ENCODE data around the gene GSTA3. TPM values are rescaled to one million over a fixed set of nuclear protein-coding genes. Genes with fewer than 3 reads are reported as not detected.
"Not testable (repeated sequence)": the region's sequence is repeated elsewhere in the genome, so short reads cannot be mapped to it uniquely, and the experiment has no call there.

Gene GSTA3
- total RNA-seq, 1 donor from 2014 or later, result not detected

DNA sequence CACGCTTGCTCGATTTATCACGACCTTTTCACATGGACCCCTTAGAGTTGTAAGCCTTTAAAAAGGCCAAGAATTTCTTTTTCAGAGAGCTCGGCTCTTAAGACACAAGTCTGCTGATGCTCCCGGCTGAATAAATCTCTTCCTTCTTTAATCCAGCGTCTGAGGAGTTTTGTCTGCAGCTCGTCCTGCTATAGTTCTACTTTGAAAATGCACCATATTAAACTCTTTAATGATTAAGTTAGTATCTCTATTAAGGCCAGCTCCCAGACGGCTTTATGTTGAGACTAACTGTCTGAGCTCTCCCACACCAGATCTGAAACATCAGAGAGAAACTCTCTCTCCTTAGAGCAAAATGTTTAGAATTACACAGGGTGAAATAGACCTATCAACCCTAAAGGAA, 18.0 kb upstream of the GSTA3 start:
- Histone ChIP-seq H3K4me3 (no peak overlapping the region), H3K4me1 (no peaks in the 10 kb centered on the region), H3K36me3 (no peaks in the 10 kb centered on the region), H3K9me3 (no peaks in the 10 kb centered on the region), H3K27ac (no peak overlapping the region), H3K27me3 (no peaks in the 10 kb centered on the region)
- intact Hi-C loops (cut with DNase I), result no loop called here
- DNase-seq (ENCODE audit: low spot score in 2 of 2), result no peak
- TF ChIP-seq, protein P1, sequence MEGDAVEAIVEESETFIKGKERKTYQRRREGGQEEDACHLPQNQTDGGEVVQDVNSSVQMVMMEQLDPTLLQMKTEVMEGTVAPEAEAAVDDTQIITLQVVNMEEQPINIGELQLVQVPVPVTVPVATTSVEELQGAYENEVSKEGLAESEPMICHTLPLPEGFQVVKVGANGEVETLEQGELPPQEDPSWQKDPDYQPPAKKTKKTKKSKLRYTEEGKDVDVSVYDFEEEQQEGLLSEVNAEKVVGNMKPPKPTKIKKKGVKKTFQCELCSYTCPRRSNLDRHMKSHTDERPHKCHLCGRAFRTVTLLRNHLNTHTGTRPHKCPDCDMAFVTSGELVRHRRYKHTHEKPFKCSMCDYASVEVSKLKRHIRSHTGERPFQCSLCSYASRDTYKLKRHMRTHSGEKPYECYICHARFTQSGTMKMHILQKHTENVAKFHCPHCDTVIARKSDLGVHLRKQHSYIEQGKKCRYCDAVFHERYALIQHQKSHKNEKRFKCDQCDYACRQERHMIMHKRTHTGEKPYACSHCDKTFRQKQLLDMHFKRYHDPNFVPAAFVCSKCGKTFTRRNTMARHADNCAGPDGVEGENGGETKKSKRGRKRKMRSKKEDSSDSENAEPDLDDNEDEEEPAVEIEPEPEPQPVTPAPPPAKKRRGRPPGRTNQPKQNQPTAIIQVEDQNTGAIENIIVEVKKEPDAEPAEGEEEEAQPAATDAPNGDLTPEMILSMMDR (IDR thresholded peaks at IDR 0.05), result no peak

DNA sequence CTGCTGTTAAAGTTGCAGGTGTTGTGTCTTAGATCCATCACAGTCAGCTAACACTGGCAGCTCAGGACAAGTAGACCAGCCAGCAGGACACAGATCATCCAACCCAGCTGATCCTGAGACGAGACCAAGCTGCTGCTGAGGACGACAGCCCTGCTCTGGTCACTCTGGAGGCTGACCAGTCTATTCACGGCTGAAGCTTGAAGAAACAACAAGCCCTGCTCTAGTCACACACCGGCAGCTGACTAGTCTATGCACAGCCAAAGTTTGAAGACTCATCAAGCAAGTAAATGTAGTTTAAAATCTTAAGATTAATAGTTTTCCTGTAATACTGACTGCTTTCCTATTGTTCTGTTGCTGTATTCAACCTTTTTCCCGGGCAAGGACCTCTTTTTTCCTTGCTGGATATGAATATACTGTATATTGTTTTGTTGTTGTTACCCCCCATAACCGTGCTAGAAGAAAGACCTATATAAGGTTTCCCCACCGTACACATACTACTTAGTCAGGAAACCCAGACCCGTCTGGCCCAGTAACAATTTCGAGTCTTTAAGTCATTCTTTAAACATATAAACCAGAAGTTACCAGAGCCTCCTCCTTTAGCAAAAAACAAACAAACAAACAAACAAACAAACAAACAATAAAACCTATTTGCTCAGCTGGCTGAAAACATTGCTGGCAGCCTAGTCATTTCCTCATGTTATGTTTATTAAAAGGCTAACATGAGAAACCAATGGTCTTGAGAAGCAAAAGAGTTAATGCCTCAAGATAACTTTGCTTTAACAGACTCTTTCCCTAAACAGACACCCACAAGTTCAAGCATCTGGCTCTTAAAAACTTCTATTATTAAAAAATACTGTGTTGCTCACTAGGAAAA, 16.7 kb upstream of the GSTA3 start:
- Histone ChIP-seq H3K27me3 (no peaks in the 10 kb centered on the region), H3K4me1 (no peaks in the 10 kb centered on the region), H3K4me3 (no peak overlapping the region), H3K36me3 (no peaks in the 10 kb centered on the region), H3K9me3 (no peaks in the 10 kb centered on the region), H3K27ac (no peak overlapping the region)
- TF ChIP-seq, protein P1 (IDR thresholded peaks at IDR 0.05), result no peak
- DNase-seq (ENCODE audit: low spot score in 2 of 2), result no peak
- intact Hi-C loops (cut with DNase I), result no loop called here

DNA sequence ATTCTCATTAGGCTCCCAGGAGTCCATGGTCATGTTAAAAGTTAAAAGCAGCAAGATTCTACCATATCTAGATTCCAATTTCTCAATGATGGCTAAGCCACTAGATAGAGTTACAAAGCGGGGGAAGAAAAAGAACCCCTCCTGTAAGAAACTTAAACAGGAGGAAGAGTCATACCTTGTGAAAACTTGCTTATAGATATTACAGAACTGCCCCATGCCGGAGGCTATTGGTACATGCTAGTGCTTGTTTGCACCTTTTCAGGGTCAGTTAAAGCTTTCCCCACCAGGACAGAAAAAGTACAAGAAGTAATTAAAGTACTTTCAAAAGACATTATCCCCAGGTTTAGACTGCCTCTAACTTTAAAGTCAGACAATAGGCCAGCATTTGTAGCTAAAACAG, 15.5 kb upstream of the GSTA3 start:
- Histone ChIP-seq H3K9me3 (no peaks in the 10 kb centered on the region), H3K36me3 (no peaks in the 10 kb centered on the region), H3K27me3 (no peaks in the 10 kb centered on the region), H3K4me3 (no peak overlapping the region), H3K27ac (no peak overlapping the region), H3K4me1 (no peaks in the 10 kb centered on the region)
- intact Hi-C loops (cut with DNase I), result no loop called here
- no peak for DNase-seq (ENCODE audit: low spot score in 2 of 2)
- TF ChIP-seq, protein P1 (IDR thresholded peaks at IDR 0.05), result no peak

DNA sequence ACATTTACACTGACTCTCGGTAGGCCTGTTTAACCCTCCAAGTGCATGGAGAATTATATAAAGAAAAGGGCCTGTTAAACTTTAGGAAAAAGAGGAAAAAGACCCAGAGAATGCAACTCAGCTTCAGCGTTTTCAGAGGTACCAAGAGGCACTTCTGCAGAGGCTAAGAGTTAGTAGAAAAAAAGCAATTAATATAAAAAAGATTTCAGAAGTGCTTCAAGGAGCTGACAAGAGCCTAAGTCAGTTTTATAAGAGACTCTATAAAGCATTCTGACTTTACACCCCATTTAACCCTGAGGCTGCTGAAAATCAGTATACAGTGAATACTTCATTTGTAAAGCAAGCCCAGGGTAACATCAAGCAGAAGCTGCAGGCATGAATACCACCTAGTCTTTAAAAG, 14.2 kb upstream of the GSTA3 start:
- H3K4me3 ChIP-seq; H3K36me3 ChIP-seq; H3K27me3 ChIP-seq; H3K4me1 ChIP-seq; H3K9me3 ChIP-seq; intact Hi-C loops (cut with DNase I); DNase-seq (ENCODE audit: low spot score in 2 of 2); H3K27ac ChIP-seq: not testable (repeated sequence)

DNA sequence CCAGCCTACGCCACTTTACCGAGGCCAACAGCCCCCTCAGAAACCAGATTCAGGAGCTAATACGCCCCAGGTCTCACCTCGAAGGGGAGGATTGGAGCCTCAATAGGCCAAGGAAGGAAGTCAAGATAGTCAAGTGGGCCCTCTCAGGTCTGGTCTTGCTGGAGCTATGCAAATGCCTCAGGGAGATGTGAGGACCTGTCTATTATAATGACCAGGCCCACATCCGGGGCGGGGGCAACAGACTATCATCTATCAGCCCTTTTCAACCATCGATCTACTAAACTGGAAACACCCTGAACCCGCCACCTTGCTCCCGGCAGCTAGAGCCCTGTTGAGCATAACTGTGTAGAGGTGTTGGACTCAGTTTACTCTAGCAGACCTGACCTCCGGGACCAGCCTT, 12.7 kb upstream of the GSTA3 start:
- H3K36me3 ChIP-seq, result no peaks in the 10 kb centered on the region
- no peak overlapping the region for H3K4me3 ChIP-seq
- DNase-seq (ENCODE audit: low spot score in 2 of 2), result no peak
- no peaks in the 10 kb centered on the region for H3K9me3 ChIP-seq
- TF ChIP-seq, protein P1 (IDR thresholded peaks at IDR 0.05), result no peak
- no peak overlapping the region for H3K27ac ChIP-seq
- intact Hi-C loops (cut with DNase I), result no loop called here
- H3K4me1 ChIP-seq, result no peaks in the 10 kb centered on the region
- no peaks in the 10 kb centered on the region for H3K27me3 ChIP-seq

DNA sequence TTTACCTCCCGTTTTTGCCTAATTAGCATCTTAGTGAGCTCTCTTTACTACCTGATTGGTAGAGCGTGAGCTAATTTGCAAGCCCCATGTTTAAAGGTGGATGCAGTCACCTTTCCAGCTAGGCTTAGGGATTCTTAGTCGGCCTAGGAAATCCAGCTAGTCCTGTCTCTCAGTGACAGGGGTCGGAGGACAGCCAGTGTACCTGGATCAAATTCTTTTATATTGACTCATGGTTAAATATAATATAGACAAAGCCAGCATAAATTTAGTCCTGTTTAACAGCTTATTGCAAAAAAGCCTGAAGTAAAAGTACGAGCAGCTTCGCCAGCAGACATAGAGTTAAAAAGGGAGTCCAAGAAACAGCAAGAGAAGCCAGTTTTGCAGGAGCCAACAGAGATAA, 12.2 kb upstream of the GSTA3 start:
- H3K4me1 ChIP-seq, result no peaks in the 10 kb centered on the region
- intact Hi-C loops (cut with DNase I), result no loop called here
- H3K27me3 ChIP-seq, result no peaks in the 10 kb centered on the region
- no peaks in the 10 kb centered on the region for H3K36me3 ChIP-seq
- TF ChIP-seq, protein P1 (IDR thresholded peaks at IDR 0.05), result no peak
- H3K27ac ChIP-seq, result no peak overlapping the region
- no peak overlapping the region for H3K4me3 ChIP-seq
- H3K9me3 ChIP-seq, result no peaks in the 10 kb centered on the region
- no peak for DNase-seq (ENCODE audit: low spot score in 2 of 2)

DNA sequence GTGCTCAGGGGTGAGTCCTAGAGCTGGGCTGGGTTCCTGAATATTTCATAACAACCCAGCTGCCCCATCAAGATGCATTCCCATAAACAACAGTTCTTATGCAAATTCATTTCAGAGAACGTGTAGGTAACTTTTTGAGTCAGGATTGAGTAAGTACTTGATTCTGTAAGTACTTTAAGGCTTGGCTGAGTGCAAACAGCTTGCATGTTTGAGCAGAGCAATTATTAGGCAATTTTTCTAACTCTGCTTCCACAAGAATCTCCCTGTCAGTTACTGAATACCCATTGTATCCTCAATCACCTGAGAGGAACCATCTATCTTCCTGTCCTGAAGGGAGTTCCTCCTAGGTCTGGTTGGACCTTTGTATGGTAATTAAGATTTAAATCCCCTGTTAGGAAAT, 10.0 kb upstream of the GSTA3 start:
- H3K36me3 ChIP-seq; DNase-seq (ENCODE audit: low spot score in 2 of 2); H3K4me1 ChIP-seq; H3K27ac ChIP-seq; H3K4me3 ChIP-seq; H3K27me3 ChIP-seq; H3K9me3 ChIP-seq; intact Hi-C loops (cut with DNase I): not testable (repeated sequence)

DNA sequence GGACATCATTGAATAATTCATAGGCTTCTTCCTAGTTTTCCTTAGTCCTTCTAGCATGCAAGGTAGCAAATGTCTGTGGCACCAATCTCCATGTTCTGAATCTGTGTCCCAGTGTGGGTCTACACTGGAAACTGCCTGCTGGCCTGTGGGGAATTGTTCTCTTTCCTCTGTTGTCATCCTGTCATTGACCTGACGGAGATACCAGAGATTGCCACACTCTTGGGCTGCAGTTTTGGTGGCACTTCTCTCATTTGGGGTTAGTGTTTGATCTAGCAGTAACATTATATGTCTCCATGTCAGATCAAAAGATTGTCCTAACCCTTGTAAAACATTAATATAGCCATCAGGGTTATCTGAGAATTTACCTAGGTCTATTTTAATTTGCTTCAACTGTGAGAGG, 9.3 kb upstream of the GSTA3 start:
- H3K36me3 ChIP-seq; intact Hi-C loops (cut with DNase I); H3K9me3 ChIP-seq; DNase-seq (ENCODE audit: low spot score in 2 of 2); H3K4me3 ChIP-seq; H3K27ac ChIP-seq; H3K4me1 ChIP-seq; H3K27me3 ChIP-seq: not testable (repeated sequence)

DNA sequence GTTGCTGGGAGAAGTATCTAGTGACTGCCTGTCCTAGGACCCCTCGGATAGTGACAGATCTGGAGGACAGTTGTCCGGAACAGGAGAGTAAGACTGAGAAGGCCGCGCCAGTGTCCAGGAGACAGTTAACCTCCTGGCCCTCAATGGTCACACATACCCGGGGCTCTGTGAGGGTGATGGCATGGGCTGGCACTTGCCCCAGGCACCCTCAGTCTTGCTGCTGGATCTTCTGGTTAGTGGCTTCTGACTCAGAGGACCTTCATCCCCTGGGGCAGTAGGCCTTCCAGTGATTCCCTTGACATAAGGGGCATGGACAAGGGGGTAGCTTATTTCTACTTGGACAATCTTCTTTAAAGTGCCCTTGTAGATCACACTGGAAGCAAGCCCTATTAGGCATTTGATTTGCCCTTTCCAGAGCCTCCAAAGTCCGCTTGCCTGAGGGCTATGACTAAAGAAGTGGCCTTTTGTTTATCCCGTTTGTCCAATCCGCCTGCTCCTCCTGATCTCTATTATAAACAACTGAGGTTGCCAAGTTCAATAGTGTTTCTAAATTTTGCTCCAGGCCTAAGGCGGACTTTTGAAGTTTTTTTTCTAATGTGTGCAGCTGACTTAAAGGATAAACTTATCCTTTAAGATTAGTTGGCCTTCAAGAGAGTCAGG, 8.7 kb upstream of the GSTA3 start:
- DNase-seq (ENCODE audit: low spot score in 2 of 2); H3K27me3 ChIP-seq; H3K4me1 ChIP-seq; H3K4me3 ChIP-seq; H3K27ac ChIP-seq; H3K36me3 ChIP-seq; intact Hi-C loops (cut with DNase I); H3K9me3 ChIP-seq: not testable (repeated sequence)
